GM12878 (cell line): Measurements from ENCODE around the gene PFKFB2. TPM values are rescaled to one million over a fixed set of nuclear protein-coding genes. Genes with fewer than 3 reads are reported as not detected.

Experiments
- ATAC-seq: fragments of 200-7000 bp; cut with Tn5 transposase; 3 replicates; pipeline ENCODE4 v1.9.1; 2020; ENCODE audit warnings: mild to moderate bottlenecking, moderate library complexity
- BruUV-seq: library from RNA; stranded (reverse); fragments of 400-500 nt; replicated peaks from 2 replicates; lab custom pipeline; 2021; lab: Mats Ljungman, UMichigan
- CTCF ChIA-PET: fragments of 300-600 bp; sonication (Branson Sonifier 250); formaldehyde crosslinking; extraction: SDS; loops from one replicate; lab custom pipeline; 2021; ENCODE audit warnings: inconsistent platforms; lab: Yijun Ruan, JAX
- POLR2A ChIA-PET: fragments of 350-600 bp; formaldehyde crosslinking; extraction: SDS; loops from one replicate; lab custom pipeline; 2021; ENCODE audit warnings: inconsistent platforms; lab: Charles Lee
- RAD21 ChIA-PET: fragments of 300-600 bp; sonication (Branson Sonifier 250); formaldehyde crosslinking; loops from one replicate; lab custom pipeline; 2023; ENCODE audit warnings: antibody characterized with exemption; ENCODE audit not compliant: unreplicated experiment; lab: Charles Lee
- SMC1A ChIA-PET: fragments of 300-600 bp; sonication (Branson Sonifier 250); formaldehyde crosslinking; loops from one replicate; lab custom pipeline; 2023; ENCODE audit not compliant: unreplicated experiment, uncharacterized antibody; lab: Charles Lee
- DNase-seq: peaks from one replicate; pipeline ENCODE4 v3.0.0-alpha.2; 2011; ENCODE audit warnings: low read depth, low spot score
- FAIRE-seq: peaks from 3 replicates; lab custom pipeline; 2011; peaks lifted over from hg19 to GRCh38; lab: Jason Lieb, UNC
- H2AFZ ChIP-seq: 2 replicates; pipeline ENCODE4 v1.6.0; 2011; ENCODE audit warnings: low read depth, low read length, control low read depth; ENCODE audit not compliant: control insufficient read depth
- H3K27ac ChIP-seq: 2 replicates; pipeline ENCODE4 v1.5.1; 2011; ENCODE audit warnings: control low read depth; ENCODE audit not compliant: control insufficient read depth, insufficient read depth
- H3K27me3 ChIP-seq, 2 experiments: replicated peaks in 1 of 2; 2 replicates each; pipeline versions ENCODE4 v1.6.0 to v1.6.1; 2011; ENCODE audit warnings: low read length in 1 of 2; ENCODE audit not compliant: control insufficient read depth in 2 of 2, insufficient read depth in 2 of 2
- H3K36me3 ChIP-seq, 2 experiments: 2 replicates each; pipeline ENCODE4 v1.5.1; 2011; ENCODE audit warnings: low read length in 1 of 2; ENCODE audit not compliant: control insufficient read depth in 2 of 2, insufficient read depth in 2 of 2
- H3K4me1 ChIP-seq: 2 replicates; pipeline ENCODE4 v1.6.1; 2011; ENCODE audit warnings: mild to moderate bottlenecking, low read length, moderate library complexity, mixed read lengths; ENCODE audit not compliant: control insufficient read depth, insufficient read depth
- H3K4me2 ChIP-seq: 2 replicates; pipeline ENCODE4 v1.6.0; 2011; ENCODE audit warnings: control low read depth; ENCODE audit not compliant: control insufficient read depth, insufficient read depth
- H3K4me3 ChIP-seq: fragments of 200-600 bp; sonication (generic); 2 replicates; pipeline ENCODE4 v1.5.1; 2016
- H3K79me2 ChIP-seq: 2 replicates; pipeline ENCODE4 v1.6.0; 2011; ENCODE audit warnings: low read length; ENCODE audit not compliant: control insufficient read depth, insufficient read depth
- H3K9ac ChIP-seq: 2 replicates; pipeline ENCODE4 v1.8.0; 2011; ENCODE audit warnings: low read length, control low read depth, mixed read lengths; ENCODE audit not compliant: control insufficient read depth, insufficient read depth
- H3K9me3 ChIP-seq: replicated peaks from 3 replicates; pipeline ENCODE4 v1.5.1; 2011; ENCODE audit warnings: mild to moderate bottlenecking, low read length; ENCODE audit not compliant: control insufficient read depth, insufficient read depth
- H4K20me1 ChIP-seq: 2 replicates; pipeline ENCODE4 v1.6.0; 2011; ENCODE audit not compliant: control insufficient read depth, insufficient read depth
- CREM ChIP-seq: IDR thresholded peaks from 2 replicates; pipeline ENCODE4 v1.6.1; 2014; ENCODE audit warnings: antibody characterized with exemption, low read depth
- DPF2 ChIP-seq: fragments of 450-650 bp; IDR thresholded peaks from 2 replicates; pipeline ENCODE4 v1.6.1; 2017; ENCODE audit warnings: mild to moderate bottlenecking
- EP300 ChIP-seq, 2 experiments: fragments of 150-350 bp in 1 of 2; IDR thresholded peaks; 2 replicates each; pipeline ENCODE4 v1.6.1; 2011 to 2012; ENCODE audit warnings: low read depth in 2 of 2, low read length in 2 of 2, borderline replicate concordance in 1 of 2, improper control_type of control experiment in 1 of 2, inconsistent platforms in 1 of 2; ENCODE audit not compliant: control insufficient read depth in 1 of 2
- HSF1 ChIP-seq: fragments of 150-350 bp; IDR thresholded peaks from 2 replicates; pipeline ENCODE4 v1.6.1; 2014; ENCODE audit warnings: mild to moderate bottlenecking, low read depth, low read length
- JUNB ChIP-seq: IDR thresholded peaks from 2 replicates; pipeline ENCODE4 v1.6.1; 2016; ENCODE audit warnings: antibody characterized with exemption, mild to moderate bottlenecking
- KLF5 ChIP-seq: fragments of 450-650 bp; IDR thresholded peaks from 2 replicates; pipeline ENCODE4 v1.6.1; 2014; ENCODE audit warnings: mild to moderate bottlenecking; ENCODE audit not compliant: partially characterized antibody
- MEF2A ChIP-seq: IDR thresholded peaks from 2 replicates; pipeline ENCODE4 v1.6.1; 2011; ENCODE audit warnings: low read depth, mild to moderate bottlenecking, low read length, moderate library complexity; ENCODE audit not compliant: insufficient read depth
- PML ChIP-seq: IDR thresholded peaks from 2 replicates; pipeline ENCODE4 v1.6.1; 2012; ENCODE audit warnings: low read length, inconsistent platforms
- POLR2A ChIP-seq: IDR thresholded peaks from 2 replicates; pipeline ENCODE4 v1.6.1; 2011; ENCODE audit warnings: low read depth, mild to moderate bottlenecking, low read length
- POLR2AphosphoS2 ChIP-seq: IDR thresholded peaks from 2 replicates; pipeline ENCODE4 v1.6.1; 2011; ENCODE audit warnings: low read depth, mild to moderate bottlenecking, low read length, improper control_type of control experiment, moderate library complexity
- SIN3A ChIP-seq: IDR thresholded peaks from 2 replicates; pipeline ENCODE4 v1.6.1; 2012; ENCODE audit warnings: low read depth, low read length, improper control_type of control experiment
- SMC3 ChIP-seq: IDR thresholded peaks from 2 replicates; pipeline ENCODE4 v1.6.1; 2011; ENCODE audit warnings: low read length, improper control_type of control experiment, borderline replicate concordance
- STAT3 ChIP-seq: IDR thresholded peaks from 2 replicates; pipeline ENCODE4 v1.6.1; 2011; ENCODE audit warnings: low read depth, low read length, improper control_type of control experiment
- TARDBP ChIP-seq: IDR thresholded peaks from 2 replicates; pipeline ENCODE4 v1.6.1; 2016; ENCODE audit warnings: borderline replicate concordance
- WRNIP1 ChIP-seq: IDR thresholded peaks from 2 replicates; pipeline ENCODE4 v1.6.1; 2011; ENCODE audit warnings: low read depth, low read length, improper control_type of control experiment, borderline replicate concordance
- ZNF274 ChIP-seq: IDR thresholded peaks from one replicate; pipeline ENCODE4 v1.8.0; 2011; ENCODE audit not compliant: insufficient read length, insufficient read depth
- ZNF622 ChIP-seq: fragments of 450-650 bp; IDR thresholded peaks from 2 replicates; pipeline ENCODE4 v1.6.1; 2017; ENCODE audit warnings: mild to moderate bottlenecking, inconsistent platforms
- ZZZ3 ChIP-seq: IDR thresholded peaks from 2 replicates; pipeline ENCODE4 v1.6.1; 2011; ENCODE audit warnings: low read depth; ENCODE audit not compliant: control insufficient read depth, insufficient read length
- WGBS: methylation state at CpG from one replicate; pipeline ENCODE4 v1.1.6; 2016; ENCODE audit warnings: low lambda C conversion rate; ENCODE audit not compliant: insufficient replicate concordance, insufficient coverage; ENCODE audit errors: missing lambda C conversion rate; 5-methylcytosine and 5-hydroxymethylcytosine counted together
- in situ Hi-C: fragments of 300-500 bp; cut with MboI; formaldehyde crosslinking; loops from 9 replicates; pipeline ENCODE4 v1.14.3; 2018; ENCODE audit warnings: mixed read lengths
- intact Hi-C: fragments of 100-400 bp; cut with micrococcal nuclease; formaldehyde crosslinking; loops from one replicate; pipeline ENCODE4 v1.14.2; 2022; ENCODE audit not compliant: unreplicated experiment
- polyA plus RNA-seq, 11 experiments: library from polyadenylated mRNA; depleted of rRNA in 4 of 11; unstranded in 6 of 11; stranded (reverse) in 5 of 11; fragments of >200 nt; fragmentation: Nextera tagmentation in 4 of 11; fragmentation: Illumina TruSeq in 1 of 11; extraction: Ambion mirVana in 4 of 11; extraction: Trizol in 1 of 11; gene quantifications; 1 replicate in 1 of 11; 2 replicates in 10 of 11; pipeline versions ENCODE4 v1.2.1 to v1.2.3, GENCODE V29; 2011 to 2016; ENCODE audit warnings: inconsistent platforms in 2 of 11, missing spikeins in 2 of 11, low read depth in 1 of 11
- total RNA-seq, 4 experiments: library from RNA; depleted of rRNA in 3 of 4; stranded (reverse); fragments of >200 nt in 3 of 4; fragmentation: Illumina TruSeq in 1 of 4; extraction: Trizol in 1 of 4; gene quantifications; 2 replicates each; pipeline versions ENCODE4 v1.2.1 to v1.2.3, GENCODE V29; 2013 to 2021
- TF ChIP-seq, protein P1 (sequence below): IDR thresholded peaks from 2 replicates; pipeline ENCODE4 v1.6.1; 2011; ENCODE audit warnings: borderline replicate concordance, low read depth, mild to moderate bottlenecking, moderate library complexity, mixed read lengths, low read length; ENCODE audit not compliant: insufficient read depth; ENCODE audit errors: extremely low read length
- TF ChIP-seq, protein P2 (sequence below): fragments of 150-350 bp; IDR thresholded peaks from 2 replicates; pipeline ENCODE4 v1.6.1; 2016; ENCODE audit warnings: low read depth, low read length

Gene PFKFB2
- total and polyA plus RNA-seq, 10 of the 15 experiments (the other 5 are each of a cell fraction or from before 2014, with no cell fraction given), result 0.40 to 1.3 (median 1.0) TPM

DNA sequence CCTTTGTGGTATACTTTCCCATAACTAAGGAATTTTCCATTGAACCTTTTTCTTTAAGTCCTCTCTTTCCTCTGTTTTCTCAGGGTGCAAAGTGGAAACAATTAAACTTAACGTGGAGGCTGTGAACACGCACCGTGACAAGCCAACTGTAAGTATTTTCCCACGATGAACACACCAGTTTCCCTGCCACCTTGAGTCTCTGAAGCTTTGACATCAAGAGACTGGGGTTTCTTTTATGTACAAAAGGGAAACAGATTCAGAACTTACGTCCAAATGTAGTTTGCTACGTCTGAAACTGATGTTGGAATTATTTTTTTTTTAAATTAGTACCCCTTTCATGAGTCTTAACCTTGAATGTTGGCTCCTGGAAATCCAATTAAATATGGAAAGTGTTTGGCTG, 18.4 kb downstream of the PFKFB2 start (continued):
- TF ChIP-seq, protein P1, sequence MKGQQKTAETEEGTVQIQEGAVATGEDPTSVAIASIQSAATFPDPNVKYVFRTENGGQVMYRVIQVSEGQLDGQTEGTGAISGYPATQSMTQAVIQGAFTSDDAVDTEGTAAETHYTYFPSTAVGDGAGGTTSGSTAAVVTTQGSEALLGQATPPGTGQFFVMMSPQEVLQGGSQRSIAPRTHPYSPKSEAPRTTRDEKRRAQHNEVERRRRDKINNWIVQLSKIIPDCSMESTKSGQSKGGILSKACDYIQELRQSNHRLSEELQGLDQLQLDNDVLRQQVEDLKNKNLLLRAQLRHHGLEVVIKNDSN, result no peak
- TF ChIP-seq POLR2A (no peak), TARDBP (no peak), ZZZ3 (no peak), PML (no peak), STAT3 (no peak), ZNF274 (no peak), ZNF622 (no peak), DPF2 (no peak), JUNB (no peak), POLR2AphosphoS2 (no peak), KLF5 (no peak)

DNA sequence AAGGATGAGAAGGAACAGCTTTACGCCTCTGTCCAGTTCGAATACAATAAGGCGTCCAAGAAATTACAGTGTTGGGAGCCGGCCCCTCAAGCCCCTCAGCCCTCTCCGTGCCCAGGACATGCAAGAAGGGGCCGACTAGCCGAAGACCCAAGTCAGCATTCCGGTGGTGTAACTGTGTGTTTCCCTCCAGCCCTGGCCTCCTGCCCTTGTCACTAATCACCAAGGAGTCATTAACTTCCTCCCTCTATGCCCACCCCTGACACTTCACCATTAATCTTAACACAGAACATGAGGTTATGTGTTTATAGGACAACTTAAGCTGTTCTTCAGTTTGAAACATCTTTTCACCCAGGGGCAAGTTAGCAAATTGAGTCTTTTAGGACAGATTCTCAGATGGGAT, 19.2 kb downstream of the PFKFB2 start:
- CTCF ChIA-PET, result interaction anchor here (1.4 to 10.2 kb wide), 3 partner anchors 8 to 23 kb away, joined by 3 to 131 read pairs (median 11); partner anchors contain the start of genes PFKFB2 and YOD1
- FAIRE-seq, result no peak
- no peak for DNase-seq
- BruUV-seq, result no TSS peak
- POLR2A ChIA-PET, result no interaction called here
- H3K4me2 ChIP-seq, result no peak overlapping the region
- in situ Hi-C loops, result no loop called here
- no peak overlapping the region for H3K9ac ChIP-seq
- RAD21 ChIA-PET, result interaction anchor here (1.4 to 1.5 kb wide), 2 partner anchors 140 to 359 kb away, joined by 3 to 4 read pairs; no protein-coding TSS in a partner anchor
- H3K4me3 ChIP-seq, result no peak overlapping the region
- peaks cover 12% of the 10 kb centered on the region for H3K4me1 ChIP-seq
- intact Hi-C loops, result no loop called here
- no peaks in the 10 kb centered on the region for H4K20me1 ChIP-seq
- no peaks in the 10 kb centered on the region for H3K79me2 ChIP-seq
- SMC1A ChIA-PET, result interaction anchor here (1.3 to 7.7 kb wide), 2 partner anchors 24 to 68 kb away, joined by 3 to 66 read pairs; partner anchors contain the start of gene YOD1
- ATAC-seq, result no peak
- H3K27ac ChIP-seq, result no peak overlapping the region
- H3K9me3 ChIP-seq, result no peaks in the 10 kb centered on the region
- no peaks in the 10 kb centered on the region for H3K27me3 ChIP-seq
- no peak overlapping the region for H2AFZ ChIP-seq
- no peaks in the 10 kb centered on the region for H3K36me3 ChIP-seq
- WGBS, result 82% methylated on average over 8 of the region's 8 CpGs
- TF ChIP-seq MEF2A (no peak), SMC3 (no peak), HSF1 (no peak), SIN3A (no peak), EP300 (IDR thresholded peaks at IDR 0.05; ENCODE audit: borderline replicate concordance in 1 of 2, control insufficient read depth in 1 of 2, low read depth in 2 of 2, low read length in 2 of 2) (no peak), CREM (no peak), ZNF274 (no peak), WRNIP1 (no peak)
- TF ChIP-seq, protein P2, sequence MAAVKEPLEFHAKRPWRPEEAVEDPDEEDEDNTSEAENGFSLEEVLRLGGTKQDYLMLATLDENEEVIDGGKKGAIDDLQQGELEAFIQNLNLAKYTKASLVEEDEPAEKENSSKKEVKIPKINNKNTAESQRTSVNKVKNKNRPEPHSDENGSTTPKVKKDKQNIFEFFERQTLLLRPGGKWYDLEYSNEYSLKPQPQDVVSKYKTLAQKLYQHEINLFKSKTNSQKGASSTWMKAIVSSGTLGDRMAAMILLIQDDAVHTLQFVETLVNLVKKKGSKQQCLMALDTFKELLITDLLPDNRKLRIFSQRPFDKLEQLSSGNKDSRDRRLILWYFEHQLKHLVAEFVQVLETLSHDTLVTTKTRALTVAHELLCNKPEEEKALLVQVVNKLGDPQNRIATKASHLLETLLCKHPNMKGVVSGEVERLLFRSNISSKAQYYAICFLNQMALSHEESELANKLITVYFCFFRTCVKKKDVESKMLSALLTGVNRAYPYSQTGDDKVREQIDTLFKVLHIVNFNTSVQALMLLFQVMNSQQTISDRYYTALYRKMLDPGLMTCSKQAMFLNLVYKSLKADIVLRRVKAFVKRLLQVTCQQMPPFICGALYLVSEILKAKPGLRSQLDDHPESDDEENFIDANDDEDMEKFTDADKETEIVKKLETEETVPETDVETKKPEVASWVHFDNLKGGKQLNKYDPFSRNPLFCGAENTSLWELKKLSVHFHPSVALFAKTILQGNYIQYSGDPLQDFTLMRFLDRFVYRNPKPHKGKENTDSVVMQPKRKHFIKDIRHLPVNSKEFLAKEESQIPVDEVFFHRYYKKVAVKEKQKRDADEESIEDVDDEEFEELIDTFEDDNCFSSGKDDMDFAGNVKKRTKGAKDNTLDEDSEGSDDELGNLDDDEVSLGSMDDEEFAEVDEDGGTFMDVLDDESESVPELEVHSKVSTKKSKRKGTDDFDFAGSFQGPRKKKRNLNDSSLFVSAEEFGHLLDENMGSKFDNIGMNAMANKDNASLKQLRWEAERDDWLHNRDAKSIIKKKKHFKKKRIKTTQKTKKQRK, result no peak
